HG03039 (cell line): Measurements from ENCODE around the gene CLEC2A.
"Not testable (repeated sequence)": the region's sequence is repeated elsewhere in the genome, so short reads cannot be mapped to it uniquely, and the experiment has no call there.

Experiments used
- ATAC-seq: cut with Tn5 transposase; IDR thresholded peaks from one replicate; pipeline ENCODE4 v1.9.1; 2021; ENCODE audit warnings: mild to moderate bottlenecking, moderate library complexity; ENCODE audit not compliant: unreplicated experiment

Gene CLEC2A

DNA sequence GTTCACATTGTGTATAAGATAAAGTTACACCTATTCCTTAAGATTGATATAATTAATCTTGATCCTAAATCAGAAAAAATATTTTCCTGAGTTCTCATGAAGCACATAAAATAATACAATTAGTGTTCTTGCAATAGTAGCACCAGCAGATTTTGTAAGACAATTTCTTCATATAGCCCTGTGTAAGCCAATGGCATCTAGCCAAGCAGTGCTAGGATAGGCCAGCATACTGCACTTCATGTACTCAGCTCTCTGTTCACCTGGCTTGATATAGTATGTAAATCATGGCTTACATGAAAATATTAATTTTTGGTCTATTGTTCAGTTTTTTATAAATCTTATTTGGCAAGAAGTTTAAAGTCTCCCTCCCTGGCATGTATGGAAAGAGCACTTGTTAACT, 49.0 kb downstream of the CLEC2A start:
- no peak for ATAC-seq

DNA sequence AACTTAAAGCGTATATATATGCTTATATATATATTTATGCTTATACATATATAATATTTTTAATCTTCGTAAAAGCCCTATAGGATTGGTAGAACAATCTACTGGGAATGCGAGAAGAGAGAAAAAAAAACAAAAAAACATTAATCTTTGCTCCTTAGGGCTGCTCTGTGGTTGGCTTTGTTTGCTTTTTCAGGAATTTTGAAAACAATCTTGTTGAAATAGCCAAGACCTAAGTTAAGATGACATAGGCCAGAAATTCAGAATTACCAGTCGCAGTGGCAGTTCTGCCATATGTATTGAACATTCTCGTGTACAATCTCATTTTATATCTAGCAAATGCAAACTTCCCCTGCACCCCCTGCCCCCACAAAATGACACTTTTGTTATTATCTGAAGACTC, 50.2 kb downstream of the CLEC2A start:
- no peak for ATAC-seq

DNA sequence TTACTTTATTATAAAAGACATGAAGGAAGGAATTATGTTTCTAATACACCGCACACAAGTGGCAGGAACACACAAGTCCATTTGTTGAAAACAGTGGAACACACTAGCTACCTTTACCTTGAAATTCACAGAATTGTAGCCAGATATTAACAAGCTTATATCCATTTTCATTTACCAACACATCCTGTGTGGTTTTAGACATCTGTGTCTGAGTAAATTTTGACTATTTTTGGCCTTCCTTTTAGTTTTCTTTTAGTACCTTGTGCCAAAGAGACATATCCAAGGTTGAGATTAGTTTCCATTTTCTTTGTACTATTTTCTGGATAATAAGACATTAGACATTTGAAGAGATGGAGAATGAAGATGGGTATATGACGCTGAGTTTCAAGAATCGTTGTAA, 50.9 kb downstream of the CLEC2A start, which contains the start of gene KLRF2:
Gene KLRF2 (plus strand): TSS at position 244 of the 400 bp plus-strand sequence. CDS start 107 bp downstream, at position 351.
- no peak for ATAC-seq

GRCh38 chr12:9880532-9881078, 51.6 kb downstream of the CLEC2A start:
- no peak for ATAC-seq

DNA sequence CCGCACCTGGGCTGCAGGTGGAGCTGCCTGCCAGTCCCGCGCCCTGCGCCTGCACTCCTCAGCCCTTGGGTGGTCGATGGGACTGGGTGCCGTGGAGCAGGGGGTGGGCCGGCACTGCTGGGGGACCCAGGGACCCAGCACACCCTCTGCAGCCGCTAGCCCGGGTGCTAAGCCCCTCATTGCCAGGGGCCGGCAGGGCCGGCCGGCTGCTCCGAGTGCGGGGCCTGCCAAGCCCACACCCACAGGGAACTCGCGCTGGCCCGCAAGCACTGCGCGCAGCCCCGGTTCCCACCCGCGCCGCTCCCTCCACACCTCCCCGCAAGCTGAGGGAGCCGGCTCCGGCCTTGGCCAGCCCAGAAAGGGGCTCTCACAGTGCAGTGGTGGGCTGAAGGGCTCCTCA, 56.0 kb downstream of the CLEC2A start:
- not testable (repeated sequence) for ATAC-seq

DNA sequence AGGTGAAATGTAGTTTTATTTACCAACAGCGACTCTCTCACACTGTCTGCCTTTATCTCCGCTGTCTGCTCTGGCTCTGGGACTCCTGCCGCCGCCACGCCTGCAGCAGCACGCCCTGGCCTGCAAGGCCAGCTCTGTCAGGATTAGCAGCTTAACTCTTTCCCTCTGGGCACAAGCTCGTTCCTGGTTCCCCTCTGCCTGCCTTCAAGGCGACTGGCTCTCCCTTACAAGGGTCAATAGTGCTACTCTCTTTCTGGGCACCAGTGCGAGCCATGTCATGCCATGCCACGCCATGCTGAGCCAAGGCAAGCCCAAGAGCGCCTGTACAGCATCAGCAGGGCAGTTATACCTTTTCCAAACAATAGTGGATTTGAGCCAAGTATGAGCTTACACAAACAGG, 59.4 kb downstream of the CLEC2A start:
- no peak for ATAC-seq

GRCh38 chr12:9872162-9872561, 60.0 kb downstream of the CLEC2A start:
- ATAC-seq = no peak

GRCh38 chr12:9870286-9870866, 61.8 kb downstream of the CLEC2A start:
- no peak for ATAC-seq

DNA sequence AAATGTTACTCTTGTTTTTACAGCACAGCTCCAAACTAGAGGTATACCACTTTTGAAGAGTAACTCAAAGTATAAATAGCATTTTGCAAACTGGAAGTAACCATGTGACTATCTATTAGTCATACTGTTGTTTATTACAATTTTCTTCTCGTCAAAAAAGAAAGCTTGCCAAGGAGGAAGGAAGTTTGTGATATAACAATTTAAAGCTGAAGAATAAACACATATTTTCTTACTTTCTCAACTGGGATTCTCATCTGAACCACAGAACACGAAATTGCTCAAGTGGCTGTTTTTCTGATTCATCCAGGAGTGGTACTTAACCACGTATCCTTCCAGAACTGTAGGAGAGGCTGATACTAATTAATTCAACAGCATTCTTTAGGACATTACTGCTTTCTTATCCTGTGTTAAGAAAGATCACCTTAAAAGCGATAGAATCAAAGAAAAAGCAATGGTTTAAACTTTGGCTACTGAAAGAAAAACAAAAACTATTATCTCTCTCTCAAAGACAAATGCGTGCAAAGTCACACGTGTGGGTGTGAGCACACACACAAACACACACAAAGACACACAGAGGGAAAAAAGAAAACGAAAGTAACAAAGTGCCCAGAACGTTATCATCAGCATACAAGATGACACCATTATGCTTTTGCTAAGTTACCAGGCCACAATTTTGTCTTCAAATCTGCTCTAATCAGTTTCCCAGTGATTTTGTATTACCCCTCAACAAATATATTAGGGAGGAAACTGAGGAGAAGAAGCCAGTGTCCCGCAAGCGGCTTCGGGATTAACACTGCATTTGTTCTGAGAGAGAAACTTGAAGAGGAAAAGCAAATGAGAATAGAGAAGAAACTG, 62.6 kb downstream of the CLEC2A start, which contains the start of gene CLEC2B:
Gene CLEC2B (minus strand): TSS at position 48 of the 855 bp plus-strand sequence.
- no peak for ATAC-seq

DNA sequence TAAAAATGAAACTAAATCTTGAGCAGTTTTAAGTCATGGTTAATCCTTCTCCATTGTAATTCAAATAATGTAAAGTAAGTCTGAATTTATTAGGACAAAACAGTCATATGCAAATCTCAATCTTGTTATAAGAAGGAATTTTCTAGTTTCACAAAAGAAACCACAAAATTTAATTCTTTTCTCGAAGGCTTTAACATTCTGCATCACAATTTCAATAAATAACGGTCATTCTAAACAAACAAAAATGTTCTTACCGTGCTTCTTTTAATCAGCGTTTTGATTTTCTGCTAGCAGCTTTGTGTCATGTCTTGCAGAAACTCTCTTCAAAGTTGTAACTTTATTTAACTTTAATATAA, 63.2 kb downstream of the CLEC2A start:
- no peak for ATAC-seq

GRCh38 chr12:9868311-9868801, 63.8 kb downstream of the CLEC2A start:
- ATAC-seq = no peak

DNA sequence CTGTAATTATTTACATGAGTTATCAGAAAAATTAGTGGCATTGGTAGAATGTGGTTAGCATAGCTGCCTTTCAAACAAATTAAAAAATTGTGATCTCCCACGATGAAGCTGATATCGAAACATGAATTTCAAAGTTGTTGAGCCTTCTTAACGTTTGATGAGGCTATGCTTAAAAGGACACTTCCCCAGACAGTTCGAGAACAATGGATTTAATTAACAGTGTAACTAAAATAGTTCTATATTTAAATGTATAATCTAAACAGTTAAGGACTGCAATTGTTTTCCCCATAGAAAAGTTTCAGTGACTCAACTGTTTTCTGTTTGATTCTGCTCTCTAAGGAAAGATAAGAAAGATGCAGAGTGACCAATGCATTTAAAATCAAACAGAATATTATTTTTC, 64.6 kb downstream of the CLEC2A start:
- ATAC-seq = no peak

GRCh38 chr12:9866860-9867269, 65.3 kb downstream of the CLEC2A start:
- ATAC-seq = no peak

- no peak for ATAC-seq
Measured at GRCh38 chr12:9864913-9865675, 67.1 kb downstream of the CLEC2A start.
